Hematopoietic multipotent progenitor cell (in vitro differentiated cells): ENCODE measurements around the gene RPTN. TPM values are rescaled to one million over a fixed set of nuclear protein-coding genes. Genes with fewer than 3 reads are reported as not detected.

Experiments
- DNase-seq, 3 donors: peaks; one replicate each; pipeline ENCODE4 v3.0.0-alpha.2; 2011 to 2015; ENCODE audit warnings: low read depth in 2 of 3, low spot score in 2 of 3
- total RNA-seq: library from RNA; depleted of rRNA; stranded (reverse); fragments of >200 nt; gene quantifications from one replicate; pipeline ENCODE4 v1.2.3, GENCODE V29; 2012

RPTN gene
- total RNA-seq, 1 donor: not detected

GRCh38 chr1:152112101-152112884 lies 46.7 kb downstream of the RPTN start:
- peak in 1 of 3 donors; percentile 43 for DNase-seq

GRCh38 chr1:152111515-152111968 lies 47.5 kb downstream of the RPTN start:
- DNase-seq: peak in 1 of 3 donors; percentile 34

GRCh38 chr1:152110860-152111514 lies 48.0 kb downstream of the RPTN start:
- peak in 1 of 3 donors; percentile 40 for DNase-seq

- peak in 1 of 3 donors; percentile 52 for DNase-seq
Observed at GRCh38 chr1:152110365-152110859, 48.6 kb downstream of the RPTN start.

- DNase-seq: no peak
Observed at GRCh38 chr1:152109998-152110294, 49.1 kb downstream of the RPTN start.

GRCh38 chr1:152109231-152109997 lies 49.6 kb downstream of the RPTN start:
- no peak for DNase-seq

- no peak for DNase-seq
Observed at GRCh38 chr1:152108882-152109222, 50.2 kb downstream of the RPTN start.

- no peak for DNase-seq
Observed at GRCh38 chr1:152107984-152108881, 50.8 kb downstream of the RPTN start.

GRCh38 chr1:152107031-152107983 lies 51.7 kb downstream of the RPTN start:
- DNase-seq: peak in 1 of 3 donors; percentile 31

GRCh38 chr1:152104854-152105253 lies 54.2 kb downstream of the RPTN start:
- no peak for DNase-seq

Other genes starting within 250 kb of the RPTN start
- gene THEM4, start 249.7 kb downstream of the RPTN start, total RNA-seq: 18.3 TPM
- 12.1 TPM for gene S100A10, start 165.4 kb downstream of the RPTN start, total RNA-seq
- 34.7 TPM for gene S100A11, start 122.2 kb downstream of the RPTN start, total RNA-seq
- not detected for gene TCHHL1, start 70.2 kb downstream of the RPTN start, total RNA-seq
- under 0.01 TPM for gene TCHH, start 43.8 kb downstream of the RPTN start, total RNA-seq
- gene HRNR, start 65.0 kb upstream of the RPTN start, total RNA-seq: under 0.01 TPM
- gene FLG, start 166.0 kb upstream of the RPTN start, total RNA-seq: under 0.01 TPM
- under 0.01 TPM for gene FLG2, start 200.8 kb upstream of the RPTN start, total RNA-seq